ENCODE results near the gene IGF1R.

GRCh38 chr15:98738689-98739401 lies 90.5 kb downstream of the IGF1R start:
- no peak for TF ChIP-seq POLR2A (IDR thresholded peaks at IDR 0.05)
- TF ChIP-seq CTCF (IDR thresholded peaks at IDR 0.05): no peak
